Fibroblast of skin of scalp (primary cell): ENCODE measurements around the gene FRMD4A.
"Not testable (repeated sequence)": the region's sequence is repeated elsewhere in the genome, so short reads cannot be mapped to it uniquely, and the experiment has no call there.

Experiments used
- DNase-seq: peaks from one replicate; pipeline ENCODE4 v3.0.0-alpha.2; 2013

The FRMD4A gene

GRCh38 chr10:13736506-13736905 lies 594.2 kb downstream of the FRMD4A start:
- no peak for DNase-seq

GRCh38 chr10:13734151-13734550 lies 596.6 kb downstream of the FRMD4A start:
- DNase-seq = no peak

- no peak for DNase-seq
Observed at GRCh38 chr10:13733071-13733470, 597.7 kb downstream of the FRMD4A start.

- no peak for DNase-seq
Observed at GRCh38 chr10:13732465-13732881, 598.3 kb downstream of the FRMD4A start.

- DNase-seq = no peak
Observed at GRCh38 chr10:13731799-13732198, 598.9 kb downstream of the FRMD4A start.

GRCh38 chr10:13730956-13731355 lies 599.8 kb downstream of the FRMD4A start:
- DNase-seq = no peak

GRCh38 chr10:13730306-13730652 lies 600.4 kb downstream of the FRMD4A start:
- DNase-seq = no peak

- no peak for DNase-seq
Observed at GRCh38 chr10:13729586-13730305, 601.0 kb downstream of the FRMD4A start.

- no peak for DNase-seq
Observed at GRCh38 chr10:13728898-13729535, 601.7 kb downstream of the FRMD4A start.

GRCh38 chr10:13725594-13725993 lies 605.1 kb downstream of the FRMD4A start:
- no peak for DNase-seq

GRCh38 chr10:13724484-13724883 lies 606.2 kb downstream of the FRMD4A start:
- no peak for DNase-seq

GRCh38 chr10:13722747-13723653 lies 607.7 kb downstream of the FRMD4A start:
- DNase-seq = no peak

- DNase-seq = no peak
Observed at GRCh38 chr10:13721486-13721885, 609.2 kb downstream of the FRMD4A start.

- DNase-seq = no peak
Observed at GRCh38 chr10:13720699-13721098, 610.0 kb downstream of the FRMD4A start.

- no peak for DNase-seq
Observed at GRCh38 chr10:13719425-13719824, 611.3 kb downstream of the FRMD4A start.

GRCh38 chr10:13718820-13719219 lies 611.9 kb downstream of the FRMD4A start:
- DNase-seq = no peak

- peak; percentile 89 for DNase-seq
Observed at GRCh38 chr10:13717936-13718772, 612.6 kb downstream of the FRMD4A start.

- no peak for DNase-seq
Observed at GRCh38 chr10:13717571-13717935, 613.2 kb downstream of the FRMD4A start.

GRCh38 chr10:13716081-13717071 lies 614.3 kb downstream of the FRMD4A start:
- peak; percentile 71 for DNase-seq

GRCh38 chr10:13715596-13715995 lies 615.1 kb downstream of the FRMD4A start:
- not testable (repeated sequence) for DNase-seq

- no peak for DNase-seq
Observed at GRCh38 chr10:13715100-13715499, 615.6 kb downstream of the FRMD4A start.
